NCI-H510A treated with DMSO at 0.1 percent for 48 hours (cell line): ENCODE results near the gene CXCR4.

ENCODE experiments used
- DNase-seq: peaks from one replicate; lab custom pipeline; 2025; lab: John Stamatoyannopoulos, UW

Gene CXCR4

DNA sequence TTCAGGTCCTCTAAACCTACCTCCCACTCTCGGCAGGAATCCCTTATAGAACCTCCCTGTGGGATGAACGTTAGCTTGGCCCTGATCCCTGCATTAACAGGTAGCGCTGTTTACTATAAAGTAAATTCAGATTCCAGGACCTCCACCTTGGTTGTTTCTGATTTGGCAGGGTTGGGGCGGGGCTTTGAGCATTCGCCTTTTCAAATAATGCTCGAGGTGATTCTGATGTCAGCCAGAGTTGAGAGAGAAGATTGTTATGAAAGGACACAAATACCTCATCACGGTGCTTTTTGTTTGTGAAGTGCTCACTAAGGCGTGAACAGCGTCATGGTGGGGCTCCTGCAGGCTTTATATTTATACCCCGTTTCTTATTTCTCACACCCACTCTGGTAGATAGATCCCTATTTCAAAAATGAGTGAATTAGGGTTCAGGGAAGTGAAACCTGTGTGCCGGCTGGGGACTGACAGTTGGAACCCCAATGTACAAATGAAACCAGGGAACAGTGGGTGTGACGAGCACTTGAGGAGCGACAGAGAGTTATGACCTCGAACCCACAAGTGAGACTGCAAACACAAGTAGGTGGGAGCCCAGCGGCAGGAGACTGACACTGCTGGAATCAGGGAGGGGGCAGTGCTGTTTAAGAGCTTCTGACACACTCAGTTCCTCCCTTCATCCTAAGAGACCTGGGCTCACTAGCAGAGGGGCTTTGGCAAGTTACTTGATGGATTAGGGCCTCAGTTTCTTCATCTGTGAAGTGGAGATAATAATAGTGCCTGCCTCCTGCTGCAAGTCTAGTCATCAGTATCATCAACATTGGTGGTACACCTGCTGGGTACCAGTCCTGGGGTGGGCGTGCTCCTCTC, 14.2 kb upstream of the CXCR4 start:
- DNase-seq, result peak; percentile 63

GRCh38 chr2:136131484-136131960, 13.6 kb upstream of the CXCR4 start:
- no peak for DNase-seq

- no peak for DNase-seq
These were observed 12.6 kb upstream of the CXCR4 start for GRCh38 chr2:136130511-136130910.

DNA sequence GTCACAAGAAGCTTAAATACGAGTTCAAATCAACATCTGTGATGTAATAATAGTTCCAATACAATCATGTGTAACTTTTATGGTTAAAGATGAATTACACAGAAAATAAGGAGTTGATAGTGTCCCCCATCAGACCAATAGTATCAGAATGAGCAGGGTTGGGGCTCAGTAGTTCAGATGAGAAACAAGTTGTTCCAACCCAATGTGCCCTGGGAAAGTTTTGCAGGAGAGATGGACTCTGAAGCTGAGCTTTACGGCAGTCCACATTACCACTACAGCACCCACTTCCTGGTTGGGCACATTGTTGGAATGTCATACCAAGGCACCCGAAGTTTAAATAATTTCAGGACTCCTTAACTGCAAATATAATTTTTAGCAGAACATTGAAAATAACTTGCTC, 12.1 kb upstream of the CXCR4 start:
- no peak for DNase-seq

- no peak for DNase-seq
These were observed 11.7 kb upstream of the CXCR4 start for GRCh38 chr2:136129601-136130000.

- no peak for DNase-seq
These were observed 11.0 kb upstream of the CXCR4 start for GRCh38 chr2:136128905-136129304.

- no peak for DNase-seq
These were observed 10.4 kb upstream of the CXCR4 start for GRCh38 chr2:136128366-136128765.

- no peak for DNase-seq
These were observed 9.4 kb upstream of the CXCR4 start for GRCh38 chr2:136127356-136127755.

DNA sequence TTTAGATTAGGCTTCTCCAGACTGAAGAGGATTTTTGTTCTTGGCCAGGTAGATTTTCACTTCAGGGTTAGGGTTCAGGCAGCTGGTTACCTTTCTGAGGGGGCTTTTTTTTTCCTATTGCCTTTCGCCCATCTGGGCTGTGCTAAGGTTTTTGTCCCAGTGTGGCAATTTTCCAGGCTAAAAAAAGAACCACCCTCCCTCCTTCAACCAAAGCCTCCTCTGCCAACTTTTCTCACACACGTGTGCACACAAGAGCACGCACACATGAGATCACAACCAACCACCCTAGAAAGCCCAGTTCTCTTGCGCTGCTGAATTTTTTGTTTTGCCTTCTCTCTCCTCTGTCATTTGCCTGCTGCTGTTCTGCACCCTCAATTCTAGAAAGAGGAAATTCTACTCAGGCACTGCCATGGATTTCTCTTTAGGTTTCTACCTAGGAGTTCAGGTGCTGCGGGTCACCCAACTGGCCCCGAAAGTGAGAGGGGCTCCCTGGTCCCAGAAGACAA, 8.5 kb upstream of the CXCR4 start:
- no peak for DNase-seq

DNA sequence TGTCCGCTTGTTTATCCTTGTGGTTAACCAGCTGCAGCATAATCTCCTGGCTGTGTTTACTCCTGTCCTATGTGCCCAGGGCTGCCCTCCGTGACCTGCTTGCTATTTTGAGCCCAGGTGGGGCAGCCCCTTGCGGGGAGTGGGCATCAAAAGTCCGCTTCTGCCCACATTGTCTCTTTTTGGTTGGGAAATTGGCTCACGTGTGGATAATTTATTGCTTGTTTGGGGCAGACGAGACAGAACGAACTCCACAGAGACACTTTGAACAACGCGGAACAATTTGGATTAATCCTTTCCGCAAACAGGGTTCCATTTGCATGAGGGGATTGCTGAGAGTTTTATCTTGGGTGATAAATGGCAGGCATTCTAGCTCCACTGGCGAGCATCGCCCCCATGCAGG, 8.1 kb upstream of the CXCR4 start:
- no peak for DNase-seq

- no peak for DNase-seq
These were observed 7.3 kb upstream of the CXCR4 start for GRCh38 chr2:136125236-136125635.

DNA sequence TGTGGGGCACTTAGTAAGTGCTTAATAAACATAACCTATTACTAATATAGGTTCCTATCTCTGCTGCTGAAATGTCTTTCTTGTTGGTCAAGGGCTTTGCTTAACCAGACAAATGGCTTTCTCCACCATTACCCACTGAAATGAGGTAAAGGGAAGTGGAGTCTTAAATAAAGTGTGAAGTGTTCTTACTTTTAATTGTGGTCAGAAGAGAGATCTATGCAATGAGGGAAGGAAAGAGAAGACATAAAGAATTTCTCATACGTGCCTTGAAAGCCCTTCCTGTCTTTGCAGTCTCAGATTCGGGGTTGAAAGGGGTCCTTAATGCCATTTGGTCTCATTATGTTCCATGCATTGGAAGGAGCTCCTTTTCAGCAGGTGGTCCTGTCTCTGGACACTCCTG, 6.9 kb upstream of the CXCR4 start:
- DNase-seq, result no peak

DNA sequence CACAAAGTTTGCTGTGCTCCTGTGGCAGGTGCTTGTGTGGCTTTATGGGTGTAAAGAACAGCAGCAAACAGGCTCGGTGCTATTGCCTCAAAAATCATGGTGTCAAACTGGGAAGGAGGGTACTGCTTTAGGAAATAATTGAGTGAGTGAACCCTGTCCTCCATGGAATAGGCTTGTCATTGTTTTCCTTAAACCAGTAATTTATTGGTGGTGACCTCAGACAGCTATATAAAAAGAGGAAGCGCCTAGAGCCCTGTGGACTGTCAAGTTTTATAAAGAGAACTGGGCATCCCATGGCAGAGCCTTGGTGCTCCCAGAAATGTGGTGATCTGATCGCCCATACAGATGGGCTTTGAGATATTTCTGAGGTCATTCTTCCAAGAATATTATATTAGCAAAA, 4.7 kb upstream of the CXCR4 start:
- no peak for DNase-seq

- DNase-seq, result no peak
These were observed 3.4 kb upstream of the CXCR4 start for GRCh38 chr2:136121204-136121910.

- no peak for DNase-seq
These were observed 2.0 kb upstream of the CXCR4 start for GRCh38 chr2:136119717-136120675.

- peak; percentile 86 for DNase-seq
These were observed 1.1 kb upstream of the CXCR4 start for GRCh38 chr2:136118819-136119716.

GRCh38 chr2:136117391-136117841, 533 bp downstream of the CXCR4 start:
- DNase-seq, result peak; percentile 32

GRCh38 chr2:136116813-136117390, 1.0 kb downstream of the CXCR4 start:
- no peak for DNase-seq

- DNase-seq, result no peak
These were observed 1.7 kb downstream of the CXCR4 start for GRCh38 chr2:136116151-136116812.
